Caco-2 (cell line): ENCODE measurements around the gene LSM4. TPM values are rescaled to one million over a fixed set of nuclear protein-coding genes. Genes with fewer than 3 reads are reported as not detected.
A peak's percentile ranks its signal among the peaks of the same experiment; 100 is the strongest.

ENCODE experiments used
- BruUV-seq: library from RNA; stranded (reverse); fragments of 400-500 nt; replicated peaks from 2 replicates; lab custom pipeline; 2021; lab: Mats Ljungman, UMichigan
- CTCF ChIA-PET: fragments of 300-600 bp; sonication (Branson Sonifier 250); formaldehyde crosslinking; loops from one replicate; lab custom pipeline; 2022; ENCODE audit warnings: antibody characterized with exemption; lab: Charles Lee
- POLR2A ChIA-PET: fragments of 300-600 bp; sonication (Branson Sonifier 250); formaldehyde crosslinking; loops from one replicate; lab custom pipeline; 2022; ENCODE audit warnings: antibody characterized with exemption; lab: Charles Lee
- DNase-seq, 2 experiments: peaks; one replicate each; pipeline versions ENCODE4 v3.0.0 to v3.0.0-alpha.2; 2020 to 2022
- H3K27me3 ChIP-seq: replicated peaks from 2 replicates; pipeline ENCODE4 v1.6.0; 2011; ENCODE audit warnings: low read length; ENCODE audit not compliant: control insufficient read depth, insufficient read depth
- H3K36me3 ChIP-seq: 2 replicates; pipeline ENCODE4 v1.5.1; 2011; ENCODE audit warnings: low read length; ENCODE audit not compliant: control insufficient read depth, insufficient read depth
- H3K4me1 ChIP-seq: fragments of 250-450 bp; sonication (Bioruptor Pico); 2 replicates; pipeline ENCODE4 v1.5.1; 2020; ENCODE audit warnings: mild to moderate bottlenecking
- H3K4me3 ChIP-seq: 2 replicates; pipeline ENCODE4 v1.5.1; 2011; ENCODE audit warnings: low read depth, mild to moderate bottlenecking, control low read depth, low read length
- H3K9me3 ChIP-seq: fragments of 250-450 bp; sonication (Bioruptor Pico); 2 replicates; pipeline ENCODE4 v1.5.1; 2020; ENCODE audit warnings: mild to moderate bottlenecking, moderate library complexity
- H3K27ac Mint-ChIP-seq: one replicate; pipeline ENCODE4 v1.8.0; 2022; ENCODE audit warnings: mixed read lengths; ENCODE audit not compliant: unreplicated experiment
- H3K27me3 Mint-ChIP-seq: one replicate; pipeline ENCODE4 v1.8.0; 2022; ENCODE audit warnings: mixed read lengths; ENCODE audit not compliant: insufficient read depth, unreplicated experiment
- H3K36me3 Mint-ChIP-seq: one replicate; pipeline ENCODE4 v1.8.0; 2022; ENCODE audit warnings: mild to moderate bottlenecking, mixed read lengths; ENCODE audit not compliant: insufficient read depth, unreplicated experiment
- H3K4me1 Mint-ChIP-seq: one replicate; pipeline ENCODE4 v1.8.0; 2022; ENCODE audit warnings: low read depth, mixed read lengths; ENCODE audit not compliant: unreplicated experiment
- H3K4me3 Mint-ChIP-seq: one replicate; pipeline ENCODE4 v1.8.0; 2022; ENCODE audit warnings: mild to moderate bottlenecking, moderate library complexity, mixed read lengths; ENCODE audit not compliant: unreplicated experiment
- H3K9me3 Mint-ChIP-seq: one replicate; pipeline ENCODE4 v1.8.0; 2022; ENCODE audit warnings: mixed read lengths; ENCODE audit not compliant: unreplicated experiment
- CTCF ChIP-seq, 2 experiments: fragments of 200-600 bp in 1 of 2; IDR thresholded peaks; 1 replicate in 1 of 2; 2 replicates in 1 of 2; pipeline versions ENCODE4 v1.5.1 to v1.8.0; 2011 to 2022; ENCODE audit warnings: antibody characterized with exemption in 1 of 2, control low read depth in 1 of 2, inconsistent platforms in 1 of 2, low read depth in 1 of 2, low read length in 1 of 2, mild to moderate bottlenecking in 1 of 2, moderate library complexity in 1 of 2; ENCODE audit not compliant: insufficient read depth in 1 of 2, severe bottlenecking in 1 of 2, unreplicated experiment in 1 of 2
- intact Hi-C: fragments of 100-400 bp; cut with micrococcal nuclease; formaldehyde crosslinking; loops from one replicate; pipeline ENCODE4 v1.10.0; 2022; ENCODE audit not compliant: unreplicated experiment
- total RNA-seq: library from RNA; stranded (reverse); gene quantifications from 2 replicates; pipeline ENCODE4 v1.2.3, GENCODE V29; 2022

LSM4 gene
- total RNA-seq, 1 experiment from 2014 or later, result 184 TPM

- Mint-ChIP-seq H3K27ac (peak overlapping the region; percentile 92), H3K4me1 (peaks cover 7% of the 10 kb centered on the region), H3K4me3 (peak overlapping the region; percentile 71), H3K9me3 (no peaks in the 10 kb centered on the region), H3K27me3 (no peaks in the 10 kb centered on the region), H3K36me3 (peaks cover 7% of the 10 kb centered on the region)
- Histone ChIP-seq H3K9me3 (no peaks in the 10 kb centered on the region), H3K4me3 (peak overlapping the region; percentile 63), H3K27me3 (no peaks in the 10 kb centered on the region), H3K36me3 (no peaks in the 10 kb centered on the region), H3K4me1 (peaks cover 18% of the 10 kb centered on the region)
- TF ChIP-seq CTCF (IDR thresholded peaks at IDR 0.05; ENCODE audit: insufficient read depth in 1 of 2, low read depth in 1 of 2, low read length in 1 of 2, severe bottlenecking in 1 of 2, unreplicated experiment in 1 of 2), result no peak
- BruUV-seq, result no TSS peak
- DNase-seq, result no peak
- ChIA-PET CTCF (interaction anchor here (2.4 to 3.0 kb wide), 3 partner anchors 14 to 35 kb away, joined by 13 to 82 read pairs (median 23); partner anchors contain the start of genes JUND and LSM4), POLR2A (interaction anchor here (2.1 to 2.7 kb wide), 2 partner anchors 13 to 29 kb away, joined by 32 to 225 read pairs; partner anchors contain the start of genes JUND and LSM4)
- intact Hi-C loops, result loop anchor here (2.0 kb wide), 1 partner anchor 29 kb away; the partner anchor contains the start of gene LSM4
Measured at GRCh38 chr19:18293642-18294466, 29.0 kb downstream of the LSM4 start.

- peak; percentile 87 to 95 for DNase-seq
- Mint-ChIP-seq H3K9me3 (no peaks in the 10 kb centered on the region), H3K27ac (peak overlapping the region; percentile 92), H3K27me3 (no peaks in the 10 kb centered on the region), H3K4me1 (peaks cover 7% of the 10 kb centered on the region), H3K36me3 (peaks cover 7% of the 10 kb centered on the region), H3K4me3 (peak overlapping the region; percentile 71)
- peak overlapping the region; percentile 63 for H3K4me3 ChIP-seq
- no peaks in the 10 kb centered on the region for H3K27me3 ChIP-seq
- H3K9me3 ChIP-seq, result no peaks in the 10 kb centered on the region
- POLR2A ChIA-PET, result interaction anchor here (0.5 to 2.7 kb wide), 20 partner anchors 10 to 1112 kb away, joined by 3 to 225 read pairs (median 5); partner anchors contain the start of genes BST2, GATAD2A, GDF15 and JUND
- CTCF ChIA-PET, result interaction anchor here (0.6 to 3.0 kb wide), 7 partner anchors 13 to 233 kb away, joined by 3 to 82 read pairs (median 4); partner anchors contain the start of genes JUND, LSM4 and MPV17L2
- no peak for TF ChIP-seq CTCF (IDR thresholded peaks at IDR 0.05; ENCODE audit: insufficient read depth in 1 of 2, low read depth in 1 of 2, low read length in 1 of 2, severe bottlenecking in 1 of 2, unreplicated experiment in 1 of 2)
- H3K36me3 ChIP-seq, result no peaks in the 10 kb centered on the region
- intact Hi-C loops, result loop anchor here (1.0 to 2.0 kb wide), 2 partner anchors 11 to 30 kb away; partner anchors contain the start of gene LSM4
- BruUV-seq, result no TSS peak
- H3K4me1 ChIP-seq, result peaks cover 18% of the 10 kb centered on the region
Measured at GRCh38 chr19:18292810-18293641, 29.9 kb downstream of the LSM4 start.
